Islet of Langerhans (tissue), 1 donor: ENCODE data around the gene CCR2.

Source experiments
- FAIRE-seq: peaks from one replicate; lab custom pipeline; 2011; peaks lifted over from hg19 to GRCh38; lab: Jason Lieb, UNC

Gene CCR2

GRCh38 chr3:46354984-46355383 is 1.1 kb downstream of the CCR2 start:
- no peak for FAIRE-seq

DNA sequence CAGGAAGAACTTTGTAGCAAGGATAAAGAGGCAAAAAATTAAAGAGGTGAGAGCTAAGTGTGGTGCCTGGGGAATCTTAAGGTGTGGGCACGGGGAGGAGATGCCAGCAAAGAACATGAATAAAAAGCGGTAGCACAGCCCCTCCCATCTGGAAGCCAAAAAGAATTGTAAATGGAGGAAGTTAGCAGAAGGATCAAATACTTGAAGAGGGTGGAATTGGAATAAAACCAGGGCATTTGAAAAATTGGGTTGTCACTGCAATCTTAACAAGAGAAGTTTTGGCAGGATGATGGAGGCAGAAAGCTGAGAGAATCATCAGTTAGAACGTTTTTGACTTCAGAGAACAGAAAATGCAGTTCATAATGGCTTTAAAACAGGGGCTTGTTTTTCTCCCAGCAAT is 2.4 kb downstream of the CCR2 start:
- FAIRE-seq, result no peak

DNA sequence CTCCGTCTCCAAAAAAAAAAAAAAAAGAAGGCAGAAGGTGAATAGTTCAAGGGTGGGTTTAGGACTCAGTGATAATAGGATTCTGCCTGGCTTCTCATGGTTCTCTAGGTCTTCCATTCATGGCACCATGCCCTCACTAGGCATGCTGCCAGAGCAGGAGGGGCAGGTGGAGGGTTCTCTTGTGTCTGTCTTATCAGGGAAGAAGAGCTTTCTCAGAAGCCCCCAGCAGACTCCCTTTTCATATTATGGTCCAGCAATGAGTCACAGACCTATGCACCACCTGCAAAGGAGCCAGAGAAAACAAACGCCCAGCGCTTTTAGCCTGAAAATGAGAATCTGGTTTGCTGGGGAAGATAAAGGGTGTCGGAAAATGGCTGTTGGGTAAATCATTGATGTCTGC is 3.0 kb downstream of the CCR2 start:
- FAIRE-seq, result no peak

DNA sequence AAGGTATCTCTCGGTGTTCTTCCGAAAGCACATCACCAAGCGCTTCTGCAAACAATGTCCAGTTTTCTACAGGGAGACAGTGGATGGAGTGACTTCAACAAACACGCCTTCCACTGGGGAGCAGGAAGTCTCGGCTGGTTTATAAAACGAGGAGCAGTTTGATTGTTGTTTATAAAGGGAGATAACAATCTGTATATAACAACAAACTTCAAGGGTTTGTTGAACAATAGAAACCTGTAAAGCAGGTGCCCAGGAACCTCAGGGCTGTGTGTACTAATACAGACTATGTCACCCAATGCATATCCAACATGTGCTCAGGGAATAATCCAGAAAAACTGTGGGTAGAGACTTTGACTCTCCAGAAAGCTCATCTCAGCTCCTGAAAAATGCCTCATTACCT is 4.6 kb downstream of the CCR2 start:
- no peak for FAIRE-seq

DNA sequence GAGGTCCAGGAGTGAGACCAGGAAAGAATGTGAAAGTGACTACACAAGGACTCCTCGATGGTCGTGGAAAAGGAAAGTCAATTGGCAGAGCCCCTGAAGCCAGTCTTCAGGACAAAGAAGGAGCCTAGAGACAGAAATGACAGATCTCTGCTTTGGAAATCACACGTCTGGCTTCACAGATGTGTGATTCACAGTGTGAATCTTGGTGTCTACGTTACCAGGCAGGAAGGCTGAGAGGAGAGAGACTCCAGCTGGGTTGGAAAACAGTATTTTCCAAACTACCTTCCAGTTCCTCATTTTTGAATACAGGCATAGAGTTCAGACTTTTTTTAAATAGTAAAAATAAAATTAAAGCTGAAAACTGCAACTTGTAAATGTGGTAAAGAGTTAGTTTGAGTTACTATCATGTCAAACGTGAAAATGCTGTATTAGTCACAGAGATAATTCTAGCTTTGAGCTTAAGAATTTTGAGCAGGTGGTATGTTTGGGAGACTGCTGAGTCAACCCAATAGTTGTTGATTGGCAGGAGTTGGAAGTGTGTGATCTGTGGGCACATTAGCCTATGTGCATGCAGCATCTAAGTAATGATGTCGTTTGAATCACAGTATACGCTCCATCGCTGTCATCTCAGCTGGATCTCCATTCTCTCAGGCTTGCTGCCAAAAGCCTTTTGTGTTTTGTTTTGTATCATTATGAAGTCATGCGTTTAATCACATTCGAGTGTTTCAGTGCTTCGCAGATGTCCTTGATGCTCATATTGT is 6.0 kb downstream of the CCR2 start:
- FAIRE-seq, result no peak

DNA sequence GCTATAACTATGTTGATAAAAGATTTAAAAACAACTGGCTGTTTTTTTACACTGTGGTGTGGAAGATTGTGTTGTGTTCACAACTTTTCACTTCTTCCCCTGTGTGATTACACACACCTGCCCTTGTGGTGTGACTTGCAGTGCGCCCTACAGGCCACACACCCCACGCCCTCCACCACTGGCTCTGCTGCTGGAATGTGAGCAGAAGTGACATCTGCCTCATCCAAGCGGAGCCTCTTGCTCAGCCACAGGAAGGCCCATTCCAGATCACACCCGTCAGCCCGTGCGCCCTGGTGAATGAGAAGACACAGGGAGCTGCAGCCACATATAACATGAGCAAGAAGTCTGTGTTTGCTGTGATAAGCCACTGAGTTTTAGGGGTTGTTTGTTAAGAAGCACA is 7.0 kb downstream of the CCR2 start:
- FAIRE-seq, result no peak

GRCh38 chr3:46361408-46362283 is 7.7 kb downstream of the CCR2 start:
- no peak for FAIRE-seq

- no peak for FAIRE-seq
Observed at GRCh38 chr3:46365041-46365440, 11.1 kb downstream of the CCR2 start.

GRCh38 chr3:46365737-46366524 is 12.0 kb downstream of the CCR2 start:
- FAIRE-seq, result no peak

GRCh38 chr3:46367811-46368210 is 13.9 kb downstream of the CCR2 start:
- FAIRE-seq, result no peak

DNA sequence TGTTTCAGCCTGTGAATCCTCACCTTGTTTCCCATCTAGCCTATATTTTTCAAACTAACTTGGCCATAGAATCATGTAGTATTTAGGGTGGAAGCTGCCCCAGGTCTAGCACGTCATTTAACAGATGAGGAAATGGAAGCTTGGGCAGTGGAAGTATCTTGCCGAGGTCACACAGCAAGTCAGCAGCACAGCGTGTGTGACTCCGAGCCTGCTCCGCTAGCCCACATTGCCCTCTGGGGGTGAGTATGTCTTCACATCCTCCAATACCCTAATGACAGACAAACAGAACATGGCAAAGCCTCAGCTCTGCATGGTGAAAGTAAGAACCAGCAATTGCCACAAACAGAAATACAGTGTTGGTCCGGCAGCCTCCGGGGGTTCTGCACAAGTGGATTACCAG is 14.7 kb downstream of the CCR2 start:
- no peak for FAIRE-seq

GRCh38 chr3:46369151-46369550 is 15.2 kb downstream of the CCR2 start:
- no peak for FAIRE-seq

DNA sequence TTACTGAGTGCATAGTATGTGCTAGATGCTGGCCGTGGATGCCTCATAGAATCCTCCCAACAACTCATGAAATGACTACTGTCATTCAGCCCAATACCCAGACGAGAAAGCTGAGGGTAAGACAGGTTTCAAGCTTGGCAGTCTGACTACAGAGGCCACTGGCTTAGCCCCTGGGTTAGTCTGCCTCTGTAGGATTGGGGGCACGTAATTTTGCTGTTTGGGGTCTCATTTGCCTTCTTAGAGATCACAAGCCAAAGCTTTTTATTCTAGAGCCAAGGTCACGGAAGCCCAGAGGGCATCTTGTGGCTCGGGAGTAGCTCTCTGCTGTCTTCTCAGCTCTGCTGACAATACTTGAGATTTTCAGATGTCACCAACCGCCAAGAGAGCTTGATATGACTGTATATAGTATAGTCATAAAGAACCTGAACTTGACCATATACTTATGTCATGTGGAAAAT is 15.8 kb downstream of the CCR2 start:
- FAIRE-seq, result no peak

- FAIRE-seq, result no peak
Observed at GRCh38 chr3:46370839-46371518, 17.1 kb downstream of the CCR2 start, which contains the start of gene CCR5. Gene CCR5, plus strand, starts transcription at chr3:46370946. Its CDS starts 1,957 bp downstream, at chr3:46372903.

DNA sequence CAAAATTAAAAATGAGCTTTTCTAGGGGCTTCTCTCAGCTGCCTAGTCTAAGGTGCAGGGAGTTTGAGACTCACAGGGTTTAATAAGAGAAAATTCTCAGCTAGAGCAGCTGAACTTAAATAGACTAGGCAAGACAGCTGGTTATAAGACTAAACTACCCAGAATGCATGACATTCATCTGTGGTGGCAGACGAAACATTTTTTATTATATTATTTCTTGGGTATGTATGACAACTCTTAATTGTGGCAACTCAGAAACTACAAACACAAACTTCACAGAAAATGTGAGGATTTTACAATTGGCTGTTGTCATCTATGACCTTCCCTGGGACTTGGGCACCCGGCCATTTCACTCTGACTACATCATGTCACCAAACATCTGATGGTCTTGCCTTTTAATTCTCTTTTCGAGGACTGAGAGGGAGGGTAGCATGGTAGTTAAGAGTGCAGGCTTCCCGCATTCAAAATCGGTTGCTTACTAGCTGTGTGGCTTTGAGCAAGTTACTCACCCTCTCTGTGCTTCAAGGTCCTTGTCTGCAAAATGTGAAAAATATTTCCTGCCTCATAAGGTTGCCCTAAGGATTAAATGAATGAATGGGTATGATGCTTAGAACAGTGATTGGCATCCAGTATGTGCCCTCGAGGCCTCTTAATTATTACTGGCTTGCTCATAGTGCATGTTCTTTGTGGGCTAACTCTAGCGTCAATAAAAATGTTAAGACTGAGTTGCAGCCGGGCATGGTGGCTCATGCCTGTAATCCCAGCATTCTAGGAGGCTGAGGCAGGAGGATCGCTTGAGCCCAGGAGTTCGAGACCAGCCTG is 17.8 kb downstream of the CCR2 start:
- no peak for FAIRE-seq

DNA sequence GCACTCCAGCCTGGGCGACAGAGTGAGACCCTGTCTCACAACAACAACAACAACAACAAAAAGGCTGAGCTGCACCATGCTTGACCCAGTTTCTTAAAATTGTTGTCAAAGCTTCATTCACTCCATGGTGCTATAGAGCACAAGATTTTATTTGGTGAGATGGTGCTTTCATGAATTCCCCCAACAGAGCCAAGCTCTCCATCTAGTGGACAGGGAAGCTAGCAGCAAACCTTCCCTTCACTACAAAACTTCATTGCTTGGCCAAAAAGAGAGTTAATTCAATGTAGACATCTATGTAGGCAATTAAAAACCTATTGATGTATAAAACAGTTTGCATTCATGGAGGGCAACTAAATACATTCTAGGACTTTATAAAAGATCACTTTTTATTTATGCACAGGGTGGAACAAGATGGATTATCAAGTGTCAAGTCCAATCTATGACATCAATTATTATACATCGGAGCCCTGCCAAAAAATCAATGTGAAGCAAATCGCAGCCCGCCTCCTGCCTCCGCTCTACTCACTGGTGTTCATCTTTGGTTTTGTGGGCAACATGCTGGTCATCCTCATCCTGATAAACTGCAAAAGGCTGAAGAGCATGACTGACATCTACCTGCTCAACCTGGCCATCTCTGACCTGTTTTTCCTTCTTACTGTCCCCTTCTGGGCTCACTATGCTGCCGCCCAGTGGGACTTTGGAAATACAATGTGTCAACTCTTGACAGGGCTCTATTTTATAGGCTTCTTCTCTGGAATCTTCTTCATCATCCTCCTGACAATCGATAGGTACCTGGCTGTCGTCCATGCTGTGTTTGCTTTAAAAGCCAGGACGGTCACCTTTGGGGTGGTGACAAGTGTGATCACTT is 18.8 kb downstream of the CCR2 start:
- FAIRE-seq, result no peak

GRCh38 chr3:46374755-46375154 is 20.8 kb downstream of the CCR2 start:
- no peak for FAIRE-seq

GRCh38 chr3:46375218-46375617 is 21.3 kb downstream of the CCR2 start:
- no peak for FAIRE-seq

DNA sequence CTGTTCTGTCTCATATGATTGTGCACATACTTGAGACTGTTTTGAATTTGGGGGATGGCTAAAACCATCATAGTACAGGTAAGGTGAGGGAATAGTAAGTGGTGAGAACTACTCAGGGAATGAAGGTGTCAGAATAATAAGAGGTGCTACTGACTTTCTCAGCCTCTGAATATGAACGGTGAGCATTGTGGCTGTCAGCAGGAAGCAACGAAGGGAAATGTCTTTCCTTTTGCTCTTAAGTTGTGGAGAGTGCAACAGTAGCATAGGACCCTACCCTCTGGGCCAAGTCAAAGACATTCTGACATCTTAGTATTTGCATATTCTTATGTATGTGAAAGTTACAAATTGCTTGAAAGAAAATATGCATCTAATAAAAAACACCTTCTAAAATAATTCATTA is 21.9 kb downstream of the CCR2 start:
- no peak for FAIRE-seq

GRCh38 chr3:46378426-46378942 is 24.6 kb downstream of the CCR2 start:
- no peak for FAIRE-seq
